ENCODE measurements around the gene ANKRD7.

DNA sequence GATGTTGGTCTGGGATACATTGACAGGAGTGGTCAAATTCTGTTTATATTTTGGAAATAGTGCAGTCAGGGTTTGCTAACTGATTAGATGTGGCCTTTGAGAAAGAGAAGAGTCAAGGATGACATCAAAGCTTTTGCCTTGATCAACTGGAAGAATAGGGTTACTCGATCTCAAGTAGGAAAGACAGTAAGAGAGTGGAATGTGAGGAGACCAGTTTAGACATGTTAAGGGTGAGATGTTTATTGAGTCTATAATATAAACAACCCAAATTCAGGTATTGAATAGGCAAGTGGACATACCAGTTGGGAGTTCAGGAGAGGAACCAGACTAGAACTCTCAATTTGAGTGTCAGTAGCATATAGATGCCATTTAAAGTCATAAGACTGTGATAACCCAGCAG, 1.9 kb upstream of the ANKRD7 start:
- TF ChIP-seq, protein P1, sequence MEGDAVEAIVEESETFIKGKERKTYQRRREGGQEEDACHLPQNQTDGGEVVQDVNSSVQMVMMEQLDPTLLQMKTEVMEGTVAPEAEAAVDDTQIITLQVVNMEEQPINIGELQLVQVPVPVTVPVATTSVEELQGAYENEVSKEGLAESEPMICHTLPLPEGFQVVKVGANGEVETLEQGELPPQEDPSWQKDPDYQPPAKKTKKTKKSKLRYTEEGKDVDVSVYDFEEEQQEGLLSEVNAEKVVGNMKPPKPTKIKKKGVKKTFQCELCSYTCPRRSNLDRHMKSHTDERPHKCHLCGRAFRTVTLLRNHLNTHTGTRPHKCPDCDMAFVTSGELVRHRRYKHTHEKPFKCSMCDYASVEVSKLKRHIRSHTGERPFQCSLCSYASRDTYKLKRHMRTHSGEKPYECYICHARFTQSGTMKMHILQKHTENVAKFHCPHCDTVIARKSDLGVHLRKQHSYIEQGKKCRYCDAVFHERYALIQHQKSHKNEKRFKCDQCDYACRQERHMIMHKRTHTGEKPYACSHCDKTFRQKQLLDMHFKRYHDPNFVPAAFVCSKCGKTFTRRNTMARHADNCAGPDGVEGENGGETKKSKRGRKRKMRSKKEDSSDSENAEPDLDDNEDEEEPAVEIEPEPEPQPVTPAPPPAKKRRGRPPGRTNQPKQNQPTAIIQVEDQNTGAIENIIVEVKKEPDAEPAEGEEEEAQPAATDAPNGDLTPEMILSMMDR (conservative IDR thresholded peaks at IDR 0.05) = no peak
- no peak for TF ChIP-seq ZFX (IDR thresholded peaks at IDR 0.05)
